AG09309 (cell line): ENCODE data around the gene LHFPL3.

Source experiments
- DNase-seq: peaks from one replicate; pipeline ENCODE4 v3.0.0-alpha.2; 2010; ENCODE audit warnings: low read depth
- H3K4me3 ChIP-seq: 2 replicates; pipeline ENCODE4 v1.5.1; 2011; ENCODE audit warnings: mild to moderate bottlenecking, low read depth, low read length, moderate library complexity; ENCODE audit not compliant: control insufficient read depth
- CTCF ChIP-seq: IDR thresholded peaks from 2 replicates; pipeline ENCODE4 v1.5.1; 2011; ENCODE audit warnings: mild to moderate bottlenecking, low read depth, low read length, inconsistent platforms; ENCODE audit not compliant: insufficient read depth, control insufficient read depth; ENCODE audit errors: missing control alignments

LHFPL3 gene

GRCh38 chr7:104894314-104894713, 565.9 kb downstream of the LHFPL3 start:
- no peak for TF ChIP-seq CTCF
- H3K4me3 ChIP-seq, result no peak overlapping the region
- DNase-seq, result no peak

- DNase-seq, result no peak
These were observed 566.5 kb downstream of the LHFPL3 start for GRCh38 chr7:104894726-104895521.

GRCh38 chr7:104895522-104896236, 567.3 kb downstream of the LHFPL3 start:
- no peak overlapping the region for H3K4me3 ChIP-seq
- no peak for TF ChIP-seq CTCF
- no peak for DNase-seq

More at GRCh38 chr7:104894726-104895521, 566.5 kb downstream of the LHFPL3 start:
- no peak overlapping the region for H3K4me3 ChIP-seq
- no peak for TF ChIP-seq CTCF

GRCh38 chr7:104898434-104898833, 570.0 kb downstream of the LHFPL3 start:
- DNase-seq, result no peak
- H3K4me3 ChIP-seq, result no peak overlapping the region

DNA sequence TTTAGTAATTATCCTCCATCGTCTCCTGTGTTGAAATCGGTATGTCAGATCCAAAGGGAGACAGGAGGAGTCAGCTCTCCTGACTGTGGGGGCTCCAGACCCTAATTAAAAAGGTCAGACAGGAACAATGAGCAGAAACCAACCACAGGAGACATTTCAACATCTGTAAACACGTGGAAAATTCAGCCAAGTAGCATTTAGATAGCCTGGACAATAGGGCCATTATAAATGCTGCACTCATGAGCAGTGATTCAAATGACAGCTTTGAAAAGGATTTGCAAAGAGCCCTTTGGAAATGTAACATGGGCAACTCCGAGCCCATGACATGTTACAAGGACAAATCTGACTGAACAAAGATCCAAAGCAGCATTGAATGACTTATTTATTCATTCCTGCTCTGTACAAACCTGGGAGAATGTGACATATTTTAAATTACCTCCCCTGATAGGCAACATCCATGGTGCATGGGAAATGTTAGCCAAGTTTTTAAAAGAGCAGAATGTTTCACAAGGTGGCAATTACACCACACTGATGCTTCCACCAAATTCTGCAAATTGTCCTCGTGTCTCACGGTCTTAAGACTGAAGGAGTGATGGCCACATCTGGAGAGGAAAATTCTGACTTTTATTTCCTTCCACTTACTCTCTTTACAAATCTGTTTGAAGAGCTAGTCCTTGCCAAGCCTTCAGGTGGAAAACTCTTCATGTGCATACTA, 572.3 kb downstream of the LHFPL3 start:
- H3K4me3 ChIP-seq, result no peak overlapping the region
- DNase-seq, result no peak
- no peak for TF ChIP-seq CTCF

More at GRCh38 chr7:104898434-104898833, 570.0 kb downstream of the LHFPL3 start:
- no peak for TF ChIP-seq CTCF

- no peak overlapping the region for H3K4me3 ChIP-seq
- no peak for TF ChIP-seq CTCF
- DNase-seq, result no peak
These were observed 572.8 kb downstream of the LHFPL3 start for GRCh38 chr7:104901240-104901619.
